ENCODE data around the gene TRIM7.

GRCh38 chr5:181161534-181162175, 43.3 kb downstream of the TRIM7 start:
- TF ChIP-seq CTCF (IDR thresholded peaks at IDR 0.05; ENCODE audit: low read depth, low read length, poor library complexity, severe bottlenecking) (no peak), EZH2phosphoT487 (IDR thresholded peaks at IDR 0.05; ENCODE audit: borderline replicate concordance, low read length) (no peak)
